GM23338 (cell line): ENCODE data around the gene RIOX2. TPM values are rescaled to one million over a fixed set of nuclear protein-coding genes. Genes with fewer than 3 reads are reported as not detected.

ENCODE experiments used
- ATAC-seq: fragments of 200-7000 bp; cut with Tn5 transposase; 3 replicates; pipeline ENCODE4 v1.9.1; 2020
- DNase-seq: peaks from one replicate; pipeline ENCODE4 v3.0.0-alpha.2; 2015; ENCODE audit warnings: low spot score
- H2AFZ ChIP-seq: fragments of 200-600 bp; sonication (generic); 2 replicates; pipeline ENCODE4 v1.8.0; 2016; ENCODE audit warnings: antibody characterized with exemption, mild to moderate bottlenecking, moderate library complexity
- H3F3A ChIP-seq: fragments of 200-600 bp; sonication (generic); replicated peaks from 2 replicates; pipeline ENCODE4 v1.8.0; 2017; ENCODE audit warnings: antibody characterized with exemption, mixed run types, low read depth
- H3K27ac ChIP-seq: fragments of 200-600 bp; sonication (generic); 2 replicates; pipeline ENCODE4 v1.6.1; 2016; ENCODE audit warnings: low read depth
- H3K27me3 ChIP-seq: fragments of 200-600 bp; sonication (generic); 2 replicates; pipeline ENCODE4 v1.8.0; 2016; ENCODE audit warnings: mild to moderate bottlenecking, mixed run types, moderate library complexity; ENCODE audit not compliant: insufficient read depth
- H3K36me3 ChIP-seq: fragments of 200-600 bp; sonication (generic); 2 replicates; pipeline ENCODE4 v1.8.0; 2016; ENCODE audit warnings: mild to moderate bottlenecking; ENCODE audit not compliant: insufficient read depth
- H3K4me1 ChIP-seq: fragments of 200-600 bp; sonication (generic); 2 replicates; pipeline ENCODE4 v1.8.0; 2016; ENCODE audit warnings: mild to moderate bottlenecking, moderate library complexity; ENCODE audit not compliant: insufficient read depth
- H3K4me2 ChIP-seq: fragments of 200-600 bp; sonication (generic); 2 replicates; pipeline ENCODE4 v1.7.1; 2017; ENCODE audit warnings: mixed run types
- H3K4me3 ChIP-seq: fragments of 200-600 bp; sonication (generic); 2 replicates; pipeline ENCODE4 v1.6.1; 2016; ENCODE audit warnings: mixed run types
- H3K79me2 ChIP-seq: fragments of 200-600 bp; sonication (generic); replicated peaks from 2 replicates; pipeline ENCODE4 v1.8.0; 2017; ENCODE audit warnings: mild to moderate bottlenecking; ENCODE audit not compliant: insufficient read depth
- H3K9me2 ChIP-seq: fragments of 200-600 bp; sonication (generic); 2 replicates; pipeline ENCODE4 v1.8.0; 2017; ENCODE audit not compliant: insufficient read depth
- H4K20me1 ChIP-seq: fragments of 200-600 bp; sonication (generic); replicated peaks from 2 replicates; pipeline ENCODE4 v1.8.0; 2017; ENCODE audit warnings: mild to moderate bottlenecking; ENCODE audit not compliant: insufficient read depth
- H3K27ac Mint-ChIP-seq: 2 replicates; pipeline ENCODE4 v1.8.0; 2020; ENCODE audit warnings: inconsistent platforms, mild to moderate bottlenecking, moderate library complexity, mixed read lengths
- H3K27me3 Mint-ChIP-seq: 3 replicates; pipeline ENCODE4 v1.8.0; 2022; ENCODE audit warnings: low read depth, mild to moderate bottlenecking, moderate library complexity, mixed read lengths, inconsistent platforms; ENCODE audit not compliant: insufficient read depth, poor library complexity
- H3K36me3 Mint-ChIP-seq: 3 replicates; pipeline ENCODE4 v1.8.0; 2021; ENCODE audit warnings: low read depth, mild to moderate bottlenecking, inconsistent platforms, moderate library complexity, mixed read lengths
- H3K4me1 Mint-ChIP-seq: 3 replicates; pipeline ENCODE4 v1.8.0; 2020; ENCODE audit warnings: mild to moderate bottlenecking, inconsistent platforms, mixed read lengths
- H3K4me3 Mint-ChIP-seq: 3 replicates; pipeline ENCODE4 v1.8.0; 2021; ENCODE audit warnings: moderate library complexity, mild to moderate bottlenecking, inconsistent platforms, mixed read lengths
- H3K9me3 Mint-ChIP-seq: 3 replicates; pipeline ENCODE4 v1.8.0; 2020; ENCODE audit warnings: moderate library complexity, mild to moderate bottlenecking, inconsistent platforms, mixed read lengths
- EZH2 ChIP-seq: fragments of 200-600 bp; sonication (generic); IDR thresholded peaks from one replicate; pipeline ENCODE4 v1.8.0; 2017; ENCODE audit warnings: antibody characterized with exemption, mild to moderate bottlenecking, low read depth; ENCODE audit not compliant: unreplicated experiment
- EZH2phosphoT487 ChIP-seq: fragments of 200-600 bp; sonication (generic); IDR thresholded peaks from one replicate; pipeline ENCODE4 v1.8.1; 2018; ENCODE audit warnings: antibody characterized with exemption; ENCODE audit not compliant: unreplicated experiment
- NANOG ChIP-seq: IDR thresholded peaks from 2 replicates; pipeline ENCODE4 v1.6.1; 2016; ENCODE audit warnings: antibody characterized with exemption, borderline replicate concordance
- REST ChIP-seq: IDR thresholded peaks from one replicate; pipeline ENCODE4 v1.6.1; 2018; ENCODE audit warnings: antibody characterized with exemption; ENCODE audit not compliant: unreplicated experiment
- ZNF331 ChIP-seq: fragments of 250-450 bp; sonication (Bioruptor Pico); IDR thresholded peaks from 2 replicates; pipeline ENCODE4 v1.5.0; 2020; ENCODE audit warnings: low read depth, mild to moderate bottlenecking, moderate library complexity
- ZNF462 ChIP-seq: fragments of 250-450 bp; sonication (Bioruptor Pico); IDR thresholded peaks from 2 replicates; pipeline ENCODE4 v1.5.0; 2020; ENCODE audit warnings: mild to moderate bottlenecking, moderate library complexity
- polyA plus RNA-seq: library from polyadenylated mRNA; unstranded; fragments of >200 nt; fragmentation: Nextera tagmentation; extraction: Ambion mirVana; gene quantifications from 2 replicates; pipeline ENCODE4 v1.2.1, GENCODE V29; 2016
- total RNA-seq: library from RNA; depleted of rRNA; stranded (reverse); fragments of >200 nt; shearing (Covaris generic); gene quantifications from 2 replicates; pipeline ENCODE4 v1.2.3, GENCODE V29; 2014

The RIOX2 gene
- total and polyA plus RNA-seq, 2 experiments from 2014 or later: 9.0 to 10.7 TPM

GRCh38 chr3:97969541-97969940 is 2.7 kb downstream of the RIOX2 start:
- H3K4me3 Mint-ChIP-seq: no peak overlapping the region
- peaks cover 14% of the 10 kb centered on the region for H3K27me3 Mint-ChIP-seq
- Histone ChIP-seq H4K20me1 (no peaks in the 10 kb centered on the region; the same call in 1 of the 2 replicates), H3K27ac (no peak overlapping the region), H3K9me2 (0 out of 2 replicates have a peak, but pooled peaks cover 3% of the 10 kb centered on the region), H3K79me2 (peaks cover 4% of the 10 kb centered on the region; the same call in 1 of the 2 replicates), H3K36me3 (no peaks in the 10 kb centered on the region), H3K27me3 (peaks cover 14% of the 10 kb centered on the region), H3K4me3 (no peak overlapping the region), H2AFZ (no peak overlapping the region), H3K4me2 (no peak overlapping the region), H3F3A (no peaks in the 10 kb centered on the region), H3K4me1 (no peaks in the 10 kb centered on the region; the same call in 1 of the 2 replicates)
- TF ChIP-seq ZNF462 (CRISPR knock-in tag): no peak
- TF ChIP-seq NANOG: no peak
- TF ChIP-seq EZH2phosphoT487: no peak
- TF ChIP-seq ZNF331: no peak
- no peak for TF ChIP-seq REST
- no peak for TF ChIP-seq EZH2
- no peaks in the 10 kb centered on the region for H3K9me3 Mint-ChIP-seq
- peaks cover 29% of the 10 kb centered on the region for H3K4me1 Mint-ChIP-seq
- DNase-seq (no peak), ATAC-seq (no peak)
- 0 out of 3 replicates have a peak, but pooled peaks cover 3% of the 10 kb centered on the region for H3K36me3 Mint-ChIP-seq
- H3K27ac Mint-ChIP-seq: no peak overlapping the region
